IMR-90 (cell line): ENCODE data around the gene LRRC8E. TPM values are rescaled to one million over a fixed set of nuclear protein-coding genes. Genes with fewer than 3 reads are reported as not detected.

ENCODE experiments used
- ATAC-seq: fragments of 200-7000 bp; cut with Tn5 transposase; 2 replicates; pipeline ENCODE4 v1.9.1; 2020; ENCODE audit warnings: low read depth, mild to moderate bottlenecking, moderate library complexity
- BruUV-seq: library from RNA; stranded (reverse); fragments of 400-500 nt; replicated peaks from 2 replicates; lab custom pipeline; 2021; lab: Mats Ljungman, UMichigan
- CTCF ChIA-PET: fragments of 300-600 bp; formaldehyde crosslinking; extraction: SDS; loops from one replicate; lab custom pipeline; 2021; ENCODE audit warnings: antibody characterized with exemption; lab: Yijun Ruan, JAX
- POLR2A ChIA-PET: fragments of 300-600 bp; sonication (Branson Sonifier 250); formaldehyde crosslinking; loops from one replicate; lab custom pipeline; 2022; ENCODE audit warnings: antibody characterized with exemption; ENCODE audit not compliant: unreplicated experiment; lab: Charles Lee
- DNase-seq: peaks from one replicate; pipeline ENCODE4 v3.0.0; 2013
- H2AFZ ChIP-seq: replicated peaks from 2 replicates; pipeline ENCODE3; 2013; ENCODE audit warnings: low read length, mild to moderate bottlenecking; ENCODE audit not compliant: poor library complexity
- H2AK5ac ChIP-seq: 2 replicates; pipeline ENCODE4 v1.6.1; 2013; ENCODE audit warnings: low read depth, low read length, inconsistent platforms
- H2AK9ac ChIP-seq: replicated peaks from 2 replicates; pipeline ENCODE3; 2013; ENCODE audit warnings: mild to moderate bottlenecking, low read depth, low read length, moderate library complexity; ENCODE audit not compliant: poor library complexity
- H2BK120ac ChIP-seq: 2 replicates; pipeline ENCODE4 v1.6.1; 2013; ENCODE audit warnings: low read depth, low read length, inconsistent platforms
- H2BK15ac ChIP-seq: 3 replicates; pipeline ENCODE4 v1.6.1; 2013; ENCODE audit warnings: low read depth, low read length, inconsistent platforms
- H2BK20ac ChIP-seq: 2 replicates; pipeline ENCODE4 v1.6.1; 2013; ENCODE audit warnings: low read depth, mild to moderate bottlenecking, inconsistent platforms, low read length, moderate library complexity
- H2BK5ac ChIP-seq: 2 replicates; pipeline ENCODE4 v1.6.1; 2013; ENCODE audit warnings: mild to moderate bottlenecking, low read depth, low read length, inconsistent platforms; ENCODE audit not compliant: poor library complexity, severe bottlenecking
- H3K14ac ChIP-seq: replicated peaks from 2 replicates; pipeline ENCODE4 v1.6.1; 2013; ENCODE audit warnings: low read depth, low read length, inconsistent platforms
- H3K18ac ChIP-seq: 2 replicates; pipeline ENCODE4 v1.6.1; 2013; ENCODE audit warnings: low read depth, low read length, control low read depth
- H3K23ac ChIP-seq: 2 replicates; pipeline ENCODE4 v1.6.1; 2013; ENCODE audit warnings: low read depth, low read length, inconsistent platforms
- H3K27ac ChIP-seq: 2 replicates; pipeline ENCODE4 v1.5.1; 2013; ENCODE audit warnings: mild to moderate bottlenecking, control low read depth, low read length; ENCODE audit not compliant: insufficient read depth
- H3K27me3 ChIP-seq: 2 replicates; pipeline ENCODE4 v1.6.1; 2013; ENCODE audit warnings: low read length; ENCODE audit not compliant: control insufficient read depth, insufficient read depth
- H3K36me3 ChIP-seq: 2 replicates; pipeline ENCODE4 v1.6.1; 2013; ENCODE audit warnings: low read length, mixed read lengths; ENCODE audit not compliant: control insufficient read depth, insufficient read depth
- H3K4ac ChIP-seq: 2 replicates; pipeline ENCODE4 v1.6.1; 2013; ENCODE audit warnings: low read depth, low read length, inconsistent platforms
- H3K4me1 ChIP-seq: 2 replicates; pipeline ENCODE4 v1.6.1; 2013; ENCODE audit warnings: low read length, mixed read lengths; ENCODE audit not compliant: control insufficient read depth, insufficient read depth
- H3K4me2 ChIP-seq: 2 replicates; pipeline ENCODE4 v1.6.1; 2013; ENCODE audit warnings: low read depth, mild to moderate bottlenecking, control low read depth, low read length, moderate library complexity
- H3K4me3 ChIP-seq: 2 replicates; pipeline ENCODE4 v1.5.1; 2013; ENCODE audit warnings: low read depth, mild to moderate bottlenecking, control low read depth, low read length, moderate library complexity; ENCODE audit not compliant: insufficient read depth
- H3K56ac ChIP-seq: 2 replicates; pipeline ENCODE4 v1.6.1; 2013; ENCODE audit warnings: low read length, inconsistent platforms; ENCODE audit not compliant: insufficient read depth; ENCODE audit errors: extremely low read depth
- H3K79me1 ChIP-seq, 2 experiments: 2 replicates each; pipeline ENCODE4 v1.6.1; 2013; ENCODE audit warnings: low read length in 2 of 2, inconsistent platforms in 1 of 2, low read depth in 1 of 2
- H3K9ac ChIP-seq: 2 replicates; pipeline ENCODE4 v1.6.1; 2013; ENCODE audit warnings: low read depth, low read length, control low read depth
- H3K9me1 ChIP-seq: 2 replicates; pipeline ENCODE4 v1.6.1; 2013; ENCODE audit warnings: low read length, inconsistent platforms; ENCODE audit not compliant: insufficient read depth
- H3K9me3 ChIP-seq: 2 replicates; pipeline ENCODE4 v1.6.1; 2013; ENCODE audit warnings: low read length; ENCODE audit not compliant: control insufficient read depth, insufficient read depth
- H4K20me1 ChIP-seq: 2 replicates; pipeline ENCODE4 v1.6.1; 2013; ENCODE audit warnings: low read length, inconsistent platforms; ENCODE audit not compliant: insufficient read depth
- H4K5ac ChIP-seq: 2 replicates; pipeline ENCODE4 v1.6.1; 2013; ENCODE audit warnings: mild to moderate bottlenecking, low read depth, low read length, control low read depth
- H4K8ac ChIP-seq, 2 experiments: 2 replicates each; pipeline ENCODE4 v1.6.1; 2013; ENCODE audit warnings: low read depth in 2 of 2, low read length in 2 of 2, control low read depth in 1 of 2, inconsistent platforms in 1 of 2
- H4K91ac ChIP-seq: 2 replicates; pipeline ENCODE4 v1.6.1; 2013; ENCODE audit warnings: low read depth, low read length, inconsistent platforms; ENCODE audit not compliant: insufficient read depth
- BHLHE40 ChIP-seq: fragments of 150-350 bp; IDR thresholded peaks from 2 replicates; pipeline ENCODE4 v1.6.1; 2016; ENCODE audit warnings: mild to moderate bottlenecking, low read depth, low read length
- CEBPB ChIP-seq: IDR thresholded peaks from 2 replicates; pipeline ENCODE4 v1.6.1; 2012; ENCODE audit warnings: low read depth, low read length, improper control_type of control experiment
- CHD1 ChIP-seq: IDR thresholded peaks from 2 replicates; pipeline ENCODE4 v1.6.1; 2012; ENCODE audit warnings: low read depth, low read length, improper control_type of control experiment
- FOS ChIP-seq: fragments of 150-350 bp; IDR thresholded peaks from 2 replicates; pipeline ENCODE4 v1.6.1; 2016; ENCODE audit warnings: low read depth, low read length
- MAFK ChIP-seq: IDR thresholded peaks from 2 replicates; pipeline ENCODE4 v1.6.1; 2012; ENCODE audit warnings: low read depth, low read length, improper control_type of control experiment
- MAZ ChIP-seq: IDR thresholded peaks from 2 replicates; pipeline ENCODE4 v1.6.1; 2012; ENCODE audit warnings: low read depth, mild to moderate bottlenecking, low read length, improper control_type of control experiment, moderate library complexity, borderline replicate concordance
- MXI1 ChIP-seq: IDR thresholded peaks from 2 replicates; pipeline ENCODE4 v1.6.1; 2012; ENCODE audit warnings: low read depth, mild to moderate bottlenecking, low read length, moderate library complexity, borderline replicate concordance
- NFE2L2 ChIP-seq: fragments of 150-350 bp; IDR thresholded peaks from 2 replicates; pipeline ENCODE4 v1.6.1; 2016; ENCODE audit warnings: low read depth, mild to moderate bottlenecking, low read length
- POLR2A ChIP-seq: IDR thresholded peaks from 2 replicates; pipeline ENCODE4 v1.6.1; 2012; ENCODE audit warnings: mild to moderate bottlenecking, low read depth, low read length
- RAD21 ChIP-seq: IDR thresholded peaks from 2 replicates; pipeline ENCODE4 v1.6.1; 2012; ENCODE audit warnings: low read length, improper control_type of control experiment
- RCOR1 ChIP-seq: IDR thresholded peaks from 2 replicates; pipeline ENCODE4 v1.6.1; 2012; ENCODE audit warnings: mild to moderate bottlenecking, low read length, improper control_type of control experiment; ENCODE audit not compliant: insufficient replicate concordance
- RFX5 ChIP-seq: IDR thresholded peaks from 2 replicates; pipeline ENCODE4 v1.8.0; 2012; ENCODE audit warnings: low read depth, mild to moderate bottlenecking, low read length, moderate library complexity
- SMC3 ChIP-seq: fragments of 150-350 bp; IDR thresholded peaks from 2 replicates; pipeline ENCODE4 v1.6.1; 2016; ENCODE audit warnings: low read depth, mild to moderate bottlenecking, antibody characterized with exemption, low read length, moderate library complexity
- WGBS, 2 experiments: methylation state at CpG; one replicate each; pipeline versions ENCODE4 v1.1.5 to v1.1.7; 2013; ENCODE audit warnings: missing lambda C conversion rate in 2 of 2; ENCODE audit not compliant: insufficient read length in 1 of 2; ENCODE audit errors: extremely low coverage in 2 of 2; 5-methylcytosine and 5-hydroxymethylcytosine counted together
- dilution Hi-C: fragments of 300-500 bp; cut with HindIII; formaldehyde crosslinking; loops from one replicate; pipeline ENCODE4 v1.14.3; 2018; ENCODE audit warnings: low sequenced_read_pairs; ENCODE audit not compliant: unreplicated experiment
- in situ Hi-C: fragments of 300-500 bp; cut with MboI; formaldehyde crosslinking; loops from 3 replicates; pipeline ENCODE4 v1.14.3; 2019; ENCODE audit warnings: low sequenced_read_pairs, inconsistent platforms, mixed read lengths
- intact Hi-C: fragments of 100-400 bp; cut with micrococcal nuclease; formaldehyde crosslinking; loops from 2 replicates; pipeline ENCODE4 v1.10.0; 2022
- polyA plus RNA-seq, 3 experiments: library from polyadenylated mRNA; depleted of rRNA; stranded (reverse); fragments of >200 nt; gene quantifications; 2 replicates each; pipeline ENCODE4 v1.2.3, GENCODE V29; 2012; ENCODE audit warnings: low replicate concordance in 1 of 3
- total RNA-seq: library from RNA; depleted of rRNA; stranded (reverse); fragments of >200 nt; gene quantifications from 2 replicates; pipeline ENCODE4 v1.2.3, GENCODE V29; 2012
- TF ChIP-seq, protein P1 (sequence below): conservative IDR thresholded peaks from 2 replicates; pipeline ENCODE4 v1.5.1; 2012; ENCODE audit warnings: mild to moderate bottlenecking, low read depth, low read length, improper control_type of control experiment
- TF ChIP-seq, protein P2 (sequence below): fragments of 150-350 bp; IDR thresholded peaks from 2 replicates; pipeline ENCODE4 v1.6.1; 2016; ENCODE audit warnings: low read depth, mild to moderate bottlenecking, low read length, moderate library complexity, borderline replicate concordance
- TF ChIP-seq, protein P3 (sequence below): fragments of 150-350 bp; IDR thresholded peaks from 2 replicates; pipeline ENCODE4 v1.6.1; 2017; ENCODE audit warnings: mild to moderate bottlenecking, antibody characterized with exemption, low read length, low read depth

The LRRC8E gene
- total and polyA plus RNA-seq, 2 of the 4 experiments (the other 2 are of a cell fraction) = 6.4 to 7.2 TPM

DNA sequence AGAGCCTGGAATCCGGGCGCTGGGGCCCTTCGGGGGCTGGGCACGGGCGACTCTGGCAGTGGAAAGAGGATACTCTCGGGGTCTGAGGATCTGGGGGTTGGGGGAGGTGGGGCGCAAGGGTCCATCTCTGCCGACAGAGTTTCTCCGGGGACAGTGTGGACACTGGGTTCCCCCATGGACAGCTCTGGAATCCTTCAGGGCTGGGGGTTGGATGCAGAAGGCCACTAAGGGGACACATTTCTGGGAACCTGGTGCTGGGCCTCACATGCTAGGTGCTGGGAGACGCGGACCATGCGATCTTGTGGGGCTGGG lies 28.6 kb downstream of the LRRC8E start:
- no peak for ATAC-seq
- POLR2A ChIA-PET = no interaction called here
- WGBS, 2 experiments = 29% methylated on average over 6 of the region's 12 CpGs; no CpG with 5 or more reads in 1 of the 2 experiments

More for the DNA sequence above, 28.6 kb downstream of the LRRC8E start:
- Histone ChIP-seq H2AFZ (peak overlapping the region; percentile 90), H2BK120ac (no peak overlapping the region), H3K4me1 (peaks cover 21% of the 10 kb centered on the region), H2BK20ac (no peak overlapping the region), H3K27me3 (peaks cover 11% of the 10 kb centered on the region), H2BK15ac (no peak overlapping the region), H3K36me3 (peaks cover 9% of the 10 kb centered on the region; the same call in 1 of the 2 replicates), H3K4me3 (peak overlapping the region; percentile 44), H4K5ac (no peak overlapping the region), H3K79me1 (peaks cover 0 to 18% of the 10 kb centered on the region in 2 experiments; a peak in 2 of 4 replicates), H3K14ac (no peak overlapping the region), H3K23ac (0 out of 2 replicates have a peak overlapping the region, but pooled peaks have one; percentile 2), H4K20me1 (peaks cover 11% of the 10 kb centered on the region), H3K9me3 (no peaks in the 10 kb centered on the region), H3K27ac (no peak overlapping the region), H3K4me2 (peak overlapping the region; percentile 27), H2AK9ac (peak overlapping the region; percentile 48), H4K8ac (peak overlapping the region; percentile 61 to 67; a peak in 1 of 4 replicates), H2AK5ac (0 out of 2 replicates have a peak overlapping the region, but pooled peaks have one; percentile 39), H2BK5ac (no peak overlapping the region), H3K4ac (no peak overlapping the region), H3K9me1 (peaks cover 9% of the 10 kb centered on the region), H3K18ac (no peak overlapping the region), H4K91ac (peak overlapping the region; percentile 47; the same call in 1 of the 2 replicates), H3K9ac (no peak overlapping the region), H3K56ac (no peak overlapping the region)
- intact Hi-C loops = no loop called here
- in situ Hi-C loops = no loop called here
- no peak for TF ChIP-seq MXI1
- TF ChIP-seq NFE2L2 = no peak
- TF ChIP-seq, protein P1, sequence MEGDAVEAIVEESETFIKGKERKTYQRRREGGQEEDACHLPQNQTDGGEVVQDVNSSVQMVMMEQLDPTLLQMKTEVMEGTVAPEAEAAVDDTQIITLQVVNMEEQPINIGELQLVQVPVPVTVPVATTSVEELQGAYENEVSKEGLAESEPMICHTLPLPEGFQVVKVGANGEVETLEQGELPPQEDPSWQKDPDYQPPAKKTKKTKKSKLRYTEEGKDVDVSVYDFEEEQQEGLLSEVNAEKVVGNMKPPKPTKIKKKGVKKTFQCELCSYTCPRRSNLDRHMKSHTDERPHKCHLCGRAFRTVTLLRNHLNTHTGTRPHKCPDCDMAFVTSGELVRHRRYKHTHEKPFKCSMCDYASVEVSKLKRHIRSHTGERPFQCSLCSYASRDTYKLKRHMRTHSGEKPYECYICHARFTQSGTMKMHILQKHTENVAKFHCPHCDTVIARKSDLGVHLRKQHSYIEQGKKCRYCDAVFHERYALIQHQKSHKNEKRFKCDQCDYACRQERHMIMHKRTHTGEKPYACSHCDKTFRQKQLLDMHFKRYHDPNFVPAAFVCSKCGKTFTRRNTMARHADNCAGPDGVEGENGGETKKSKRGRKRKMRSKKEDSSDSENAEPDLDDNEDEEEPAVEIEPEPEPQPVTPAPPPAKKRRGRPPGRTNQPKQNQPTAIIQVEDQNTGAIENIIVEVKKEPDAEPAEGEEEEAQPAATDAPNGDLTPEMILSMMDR = no peak
- TF ChIP-seq MAZ = no peak
- no peak for TF ChIP-seq MAFK
- no peak for TF ChIP-seq BHLHE40
- TF ChIP-seq, protein P2, sequence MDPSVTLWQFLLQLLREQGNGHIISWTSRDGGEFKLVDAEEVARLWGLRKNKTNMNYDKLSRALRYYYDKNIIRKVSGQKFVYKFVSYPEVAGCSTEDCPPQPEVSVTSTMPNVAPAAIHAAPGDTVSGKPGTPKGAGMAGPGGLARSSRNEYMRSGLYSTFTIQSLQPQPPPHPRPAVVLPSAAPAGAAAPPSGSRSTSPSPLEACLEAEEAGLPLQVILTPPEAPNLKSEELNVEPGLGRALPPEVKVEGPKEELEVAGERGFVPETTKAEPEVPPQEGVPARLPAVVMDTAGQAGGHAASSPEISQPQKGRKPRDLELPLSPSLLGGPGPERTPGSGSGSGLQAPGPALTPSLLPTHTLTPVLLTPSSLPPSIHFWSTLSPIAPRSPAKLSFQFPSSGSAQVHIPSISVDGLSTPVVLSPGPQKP = no peak
- no peak for TF ChIP-seq CEBPB
- TF ChIP-seq RFX5 = no peak
- no peak for TF ChIP-seq RAD21
- TF ChIP-seq POLR2A = no peak
- TF ChIP-seq, protein P3, sequence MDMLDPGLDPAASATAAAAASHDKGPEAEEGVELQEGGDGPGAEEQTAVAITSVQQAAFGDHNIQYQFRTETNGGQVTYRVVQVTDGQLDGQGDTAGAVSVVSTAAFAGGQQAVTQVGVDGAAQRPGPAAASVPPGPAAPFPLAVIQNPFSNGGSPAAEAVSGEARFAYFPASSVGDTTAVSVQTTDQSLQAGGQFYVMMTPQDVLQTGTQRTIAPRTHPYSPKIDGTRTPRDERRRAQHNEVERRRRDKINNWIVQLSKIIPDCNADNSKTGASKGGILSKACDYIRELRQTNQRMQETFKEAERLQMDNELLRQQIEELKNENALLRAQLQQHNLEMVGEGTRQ = no peak
- no peak for TF ChIP-seq RCOR1
- no peak for TF ChIP-seq FOS
- TF ChIP-seq CHD1 = no peak
- no peak for TF ChIP-seq SMC3
- dilution Hi-C loops = no loop called here
- BruUV-seq = no TSS peak
- CTCF ChIA-PET = interaction anchor here (2.4 kb wide), 1 partner anchor 12 kb away, joined by 10 read pairs; no protein-coding TSS in a partner anchor
- no peak for DNase-seq
